ENCODE results near the gene GMEB1. TPM values are rescaled to one million over a fixed set of nuclear protein-coding genes. Genes with fewer than 3 reads are reported as not detected.
A peak's percentile ranks its signal among the peaks of the same experiment; 100 is the strongest.

The GMEB1 gene
- total and polyA plus RNA-seq, 10 of the 15 experiments (the other 5 are each of a cell fraction or from before 2014, with no cell fraction given) = 4.9 to 17.6 (median 9.4) TPM

DNA sequence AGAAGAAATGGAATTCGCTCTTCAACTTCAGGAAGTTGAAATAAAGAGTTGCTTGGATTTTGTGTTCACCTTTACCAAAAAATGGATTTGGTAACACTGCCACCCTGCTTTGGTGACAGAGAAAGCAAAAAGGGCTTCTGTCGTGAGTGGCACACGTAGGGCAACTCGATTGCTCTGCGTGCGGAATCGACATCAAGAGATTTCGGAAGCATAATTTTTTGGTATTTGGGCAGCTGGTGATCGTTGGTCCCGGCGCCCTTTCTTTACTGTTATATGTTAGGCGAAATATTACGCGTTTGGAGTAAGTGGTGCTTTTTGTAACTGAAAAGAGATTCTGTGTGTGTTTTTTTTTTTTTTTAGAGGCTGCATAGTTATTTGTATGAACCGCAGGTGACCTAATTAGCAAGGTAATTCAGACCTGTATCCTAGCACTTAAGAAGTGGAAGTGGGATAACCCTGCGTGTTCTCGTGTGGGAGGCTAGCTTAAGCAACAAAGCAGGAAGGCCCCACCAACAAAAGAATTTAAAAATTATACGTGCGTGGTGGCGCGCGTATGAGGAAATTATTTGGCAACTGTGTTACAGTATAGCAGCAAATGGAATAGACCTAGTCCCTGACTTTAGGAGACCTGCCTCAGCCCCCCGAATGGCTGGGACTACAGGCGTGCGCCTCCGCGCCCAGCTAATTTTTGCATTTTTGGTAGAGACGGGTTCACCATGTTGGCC, 19.9 kb upstream of the GMEB1 start, which contains the start of gene RNU11 (continued):
- TF ChIP-seq ZBTB40 (IDR thresholded peaks at IDR 0.05; ENCODE audit: borderline replicate concordance) (no peak), IRF4 (IDR thresholded peaks at IDR 0.05; ENCODE audit: low read depth, low read length) (peak; percentile 80), ZZZ3 (IDR thresholded peaks at IDR 0.05; ENCODE audit: control insufficient read depth, insufficient read length, low read depth) (no peak), SP1 (IDR thresholded peaks at IDR 0.05; ENCODE audit: low read depth, low read length) (peak; percentile 91), ATF2 (IDR thresholded peaks at IDR 0.05; ENCODE audit: low read length) (peak; percentile 100), PBX3 (IDR thresholded peaks at IDR 0.05; ENCODE audit: insufficient replicate concordance, low read depth, low read length) (peak; percentile 86), WRNIP1 (IDR thresholded peaks at IDR 0.05; ENCODE audit: borderline replicate concordance, low read depth, low read length) (peak; percentile 96; the same call in 1 of the 2 replicates), HDAC2 (IDR thresholded peaks at IDR 0.05) (no peak), RFX5 (IDR thresholded peaks at IDR 0.05; ENCODE audit: low read depth, low read length) (no peak), NFYA (IDR thresholded peaks at IDR 0.05; ENCODE audit: borderline replicate concordance, low read depth, low read length) (no peak), RCOR1 (conservative IDR thresholded peaks at IDR 0.05; ENCODE audit: low read depth, low read length) (peak; percentile 96; the same call in 1 of the 2 replicates), FOS (IDR thresholded peaks at IDR 0.05; ENCODE audit: borderline replicate concordance, extremely low read depth, insufficient read length) (no peak), ASH2L (IDR thresholded peaks at IDR 0.05; ENCODE audit: borderline replicate concordance, low read depth) (no peak), CREM (IDR thresholded peaks at IDR 0.05; ENCODE audit: low read depth) (peak; percentile 90), FOXK2 (IDR thresholded peaks at IDR 0.05) (peak; percentile 57; the same call in 1 of the 2 replicates), CHD4 (IDR thresholded peaks at IDR 0.05) (no peak), ATF7 (IDR thresholded peaks at IDR 0.05; ENCODE audit: low read depth) (peak; percentile 92), CHD2 (IDR thresholded peaks at IDR 0.05; ENCODE audit: borderline replicate concordance, low read depth, low read length) (peak; percentile 83), KAT2A (conservative IDR thresholded peaks at IDR 0.05; ENCODE audit: control insufficient read depth, low read depth, low read length) (peak; percentile 96)
- TF ChIP-seq, protein P1, sequence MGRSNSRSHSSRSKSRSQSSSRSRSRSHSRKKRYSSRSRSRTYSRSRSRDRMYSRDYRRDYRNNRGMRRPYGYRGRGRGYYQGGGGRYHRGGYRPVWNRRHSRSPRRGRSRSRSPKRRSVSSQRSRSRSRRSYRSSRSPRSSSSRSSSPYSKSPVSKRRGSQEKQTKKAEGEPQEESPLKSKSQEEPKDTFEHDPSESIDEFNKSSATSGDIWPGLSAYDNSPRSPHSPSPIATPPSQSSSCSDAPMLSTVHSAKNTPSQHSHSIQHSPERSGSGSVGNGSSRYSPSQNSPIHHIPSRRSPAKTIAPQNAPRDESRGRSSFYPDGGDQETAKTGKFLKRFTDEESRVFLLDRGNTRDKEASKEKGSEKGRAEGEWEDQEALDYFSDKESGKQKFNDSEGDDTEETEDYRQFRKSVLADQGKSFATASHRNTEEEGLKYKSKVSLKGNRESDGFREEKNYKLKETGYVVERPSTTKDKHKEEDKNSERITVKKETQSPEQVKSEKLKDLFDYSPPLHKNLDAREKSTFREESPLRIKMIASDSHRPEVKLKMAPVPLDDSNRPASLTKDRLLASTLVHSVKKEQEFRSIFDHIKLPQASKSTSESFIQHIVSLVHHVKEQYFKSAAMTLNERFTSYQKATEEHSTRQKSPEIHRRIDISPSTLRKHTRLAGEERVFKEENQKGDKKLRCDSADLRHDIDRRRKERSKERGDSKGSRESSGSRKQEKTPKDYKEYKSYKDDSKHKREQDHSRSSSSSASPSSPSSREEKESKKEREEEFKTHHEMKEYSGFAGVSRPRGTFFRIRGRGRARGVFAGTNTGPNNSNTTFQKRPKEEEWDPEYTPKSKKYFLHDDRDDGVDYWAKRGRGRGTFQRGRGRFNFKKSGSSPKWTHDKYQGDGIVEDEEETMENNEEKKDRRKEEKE (IDR thresholded peaks at IDR 0.05) = no peak; the same call in 1 of the 2 replicates
- TF ChIP-seq, protein P2, sequence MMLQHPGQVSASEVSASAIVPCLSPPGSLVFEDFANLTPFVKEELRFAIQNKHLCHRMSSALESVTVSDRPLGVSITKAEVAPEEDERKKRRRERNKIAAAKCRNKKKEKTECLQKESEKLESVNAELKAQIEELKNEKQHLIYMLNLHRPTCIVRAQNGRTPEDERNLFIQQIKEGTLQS (IDR thresholded peaks at IDR 0.05; ENCODE audit: borderline replicate concordance, extremely low read depth, low read depth, low read length) = no peak

Measured in GM12878 (cell line).